ENCODE measurements around the gene IER2. TPM values are rescaled to one million over a fixed set of nuclear protein-coding genes. Genes with fewer than 3 reads are reported as not detected.
A peak's percentile ranks its signal among the peaks of the same experiment; 100 is the strongest.
"Not testable (repeated sequence)": the region's sequence is repeated elsewhere in the genome, so short reads cannot be mapped to it uniquely, and the experiment has no call there.

The IER2 gene
- total and polyA plus RNA-seq, 11 donors: 17.6 to 101 (median 29.1) TPM

- H3K27ac ChIP-seq: peak overlapping the region; percentile 84 to 99 (median 96)
- H3K36me3 ChIP-seq: no peaks in the 10 kb centered on the region
- H3K9me3 ChIP-seq: no peaks in the 10 kb centered on the region
- H3K27me3 ChIP-seq: no peaks in the 10 kb centered on the region
- TF ChIP-seq CTCF (IDR thresholded peaks at IDR 0.05) (no peak), POLR2A (IDR thresholded peaks at IDR 0.05) (no peak)
- ATAC-seq (no peak), DNase-seq (no peak)
- H3K4me1 ChIP-seq: peaks cover 8 to 95% (median 50%) of the 10 kb centered on the region in 12 donors
- WGBS, 4 donors: 77 to 80% (median 80%) methylated on average over 19 of the region's 19 CpGs
- H3K4me3 ChIP-seq: peak overlapping the region in 1 of 12 donors; percentile 62
- intact Hi-C loops (cut with DNase I): loop anchor here in 4 of 10 donors (2.0 to 5.0 kb wide), 2 partner anchors 15 to 42 kb away; partner anchors contain the start of genes IER2 (in 1 of the 4) and STX10 (in 1 of the 4)
Observed at GRCh38 chr19:13165162-13165997, 15.2 kb downstream of the IER2 start.

- H3K27me3 ChIP-seq, H3K36me3 ChIP-seq, H3K9me3 ChIP-seq, DNase-seq, H3K4me3 ChIP-seq, ATAC-seq: not testable (repeated sequence)
- Histone ChIP-seq H3K4me1 (peaks cover 8 to 89% (median 50%) of the 10 kb centered on the region in 12 donors), H3K27ac (peak overlapping the region in 10 of 12 donors; percentile 84 to 99 (median 96))
- intact Hi-C loops (cut with DNase I): loop anchor here in 4 of 10 donors (5.0 kb wide), 1 partner anchor 41 kb away; no protein-coding TSS in a partner anchor
- 92 to 99% (median 97%) methylated on average over 3 of the region's 3 CpGs for WGBS, 4 donors
Observed at GRCh38 chr19:13166151-13166550, 15.9 kb downstream of the IER2 start.

GRCh38 chr19:13169769-13170168, 19.6 kb downstream of the IER2 start:
- DNase-seq (peak in 1 of 5 donors; percentile 57), ATAC-seq (peak in 2 of 4 donors; percentile 30 to 39)
- intact Hi-C loops (cut with DNase I): loop anchor here in 4 of 10 donors (5.0 kb wide), 1 partner anchor 38 kb away; no protein-coding TSS in a partner anchor
- Histone ChIP-seq H3K27ac (peak overlapping the region in 6 of 12 donors; percentile 19 to 99 (median 42)), H3K4me1 (peaks cover 7 to 76% (median 34%) of the 10 kb centered on the region in 12 donors), H3K36me3 (no peaks in the 10 kb centered on the region), H3K27me3 (no peaks in the 10 kb centered on the region), H3K4me3 (no peak overlapping the region), H3K9me3 (no peaks in the 10 kb centered on the region)
- TF ChIP-seq POLR2A (IDR thresholded peaks at IDR 0.05): no peak
- no peak for TF ChIP-seq CTCF (IDR thresholded peaks at IDR 0.05)
- 65 to 85% (median 72%) methylated on average over 3 to 5 of the region's 5 CpGs for WGBS, 4 donors

GRCh38 chr19:13171146-13171545, 20.9 kb downstream of the IER2 start:
- Histone ChIP-seq H3K9me3 (no peaks in the 10 kb centered on the region), H3K4me1 (peaks cover 7 to 62% (median 25%) of the 10 kb centered on the region in 12 donors), H3K4me3 (no peak overlapping the region), H3K27ac (no peak overlapping the region), H3K36me3 (no peaks in the 10 kb centered on the region), H3K27me3 (no peaks in the 10 kb centered on the region)
- WGBS, 4 donors: 94 to 98% (median 97%) methylated on average over 5 to 7 of the region's 7 CpGs
- intact Hi-C loops (cut with DNase I): no loop called here
- TF ChIP-seq POLR2A (IDR thresholded peaks at IDR 0.05) (no peak), CTCF (IDR thresholded peaks at IDR 0.05) (no peak)
- ATAC-seq: no peak
- no peak for DNase-seq

Data from heart left ventricle (tissue), 16 donors.